NCI-H460 (cell line): Measurements from ENCODE around the gene SHISA9. TPM values are rescaled to one million over a fixed set of nuclear protein-coding genes. Genes with fewer than 3 reads are reported as not detected.

ENCODE experiments used
- DNase-seq: peaks from one replicate; pipeline ENCODE4 v3.0.0-alpha.2; 2016; ENCODE audit warnings: low read depth; ENCODE audit errors: extremely low read depth
- total RNA-seq: library from RNA; depleted of rRNA; stranded (reverse); fragments of >200 nt; shearing (Covaris generic); gene quantifications from 2 replicates; pipeline ENCODE4 v1.2.3, GENCODE V29; 2014; rRNA removed

Gene SHISA9
- total RNA-seq, 1 experiment from 2014 or later = 0.02 TPM

DNA sequence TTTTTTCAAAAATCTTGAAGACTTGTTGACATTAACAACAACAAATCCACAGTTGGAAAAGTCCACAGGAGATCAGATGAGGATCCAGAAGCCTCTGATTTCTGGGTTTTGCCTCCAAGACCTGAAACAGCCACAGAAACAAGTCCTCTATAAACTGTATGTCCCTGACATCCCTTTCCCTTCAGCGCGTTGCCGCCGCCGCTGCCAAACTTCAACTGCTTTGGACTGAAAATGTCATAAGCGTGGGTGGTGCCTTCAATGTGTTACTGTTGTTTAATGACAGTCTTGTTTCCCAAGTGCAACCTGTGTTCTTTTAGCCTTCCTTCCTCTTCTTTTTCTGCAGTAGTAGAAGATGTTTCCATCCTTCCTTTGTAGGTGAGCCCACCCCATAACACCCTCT lies 334.9 kb downstream of the SHISA9 start:
- no peak for DNase-seq

DNA sequence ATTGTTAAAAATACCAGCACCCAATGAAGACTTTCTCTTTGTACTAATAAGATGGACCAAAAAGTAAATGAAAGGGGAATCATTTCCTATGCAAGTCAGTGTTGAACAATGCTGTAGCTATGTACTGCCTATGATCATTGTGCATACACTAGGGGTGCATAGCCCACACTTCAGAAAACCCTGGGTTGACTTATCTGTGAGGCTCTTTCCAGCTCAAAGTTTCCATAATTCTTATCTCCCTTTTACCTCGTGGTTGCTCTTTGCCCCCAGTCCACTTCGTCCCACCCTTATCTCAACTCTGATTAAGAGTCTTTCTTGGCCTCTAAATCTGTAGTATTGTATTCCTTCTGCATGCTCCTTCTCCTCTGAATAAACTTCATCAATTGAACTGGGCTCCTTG lies 336.8 kb downstream of the SHISA9 start:
- DNase-seq = no peak

DNA sequence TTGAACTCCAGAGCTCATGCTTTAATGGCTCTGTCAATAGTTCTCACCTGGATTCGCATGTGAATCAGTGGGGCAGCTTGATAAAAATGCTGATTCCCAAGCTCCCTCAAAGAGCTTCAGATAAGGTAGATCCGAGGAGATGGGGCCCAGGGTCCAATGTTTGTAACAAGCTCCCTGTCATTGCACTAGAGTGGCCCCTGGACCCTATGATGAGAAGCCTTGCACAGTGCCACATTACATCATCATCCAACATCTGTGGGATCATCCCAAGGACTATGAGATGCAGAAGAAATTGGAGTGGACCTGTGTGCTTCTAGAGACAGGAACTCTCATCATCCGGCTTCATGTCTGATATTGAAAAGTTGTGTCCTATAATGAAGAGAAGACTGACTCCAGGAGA lies 340.8 kb downstream of the SHISA9 start:
- no peak for DNase-seq

DNA sequence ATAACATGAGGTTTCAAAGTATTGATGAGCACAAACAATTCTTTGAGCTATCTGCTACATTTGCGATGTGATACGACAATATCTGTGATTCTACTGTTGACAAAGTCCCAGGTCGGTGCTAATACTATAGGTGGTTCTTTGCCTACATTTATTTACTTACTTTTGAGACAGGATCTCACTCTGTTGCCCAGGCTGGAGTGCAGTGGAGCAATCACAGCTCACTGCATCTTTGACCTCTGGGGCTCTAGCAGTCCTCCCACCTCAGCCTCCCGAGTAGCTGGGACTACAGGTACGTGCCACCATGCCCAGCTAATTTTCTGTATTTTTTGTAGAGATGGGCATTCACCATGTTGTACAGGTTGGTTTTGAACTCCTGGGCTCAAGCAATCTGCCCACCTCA lies 343.4 kb downstream of the SHISA9 start:
- no peak for DNase-seq

DNA sequence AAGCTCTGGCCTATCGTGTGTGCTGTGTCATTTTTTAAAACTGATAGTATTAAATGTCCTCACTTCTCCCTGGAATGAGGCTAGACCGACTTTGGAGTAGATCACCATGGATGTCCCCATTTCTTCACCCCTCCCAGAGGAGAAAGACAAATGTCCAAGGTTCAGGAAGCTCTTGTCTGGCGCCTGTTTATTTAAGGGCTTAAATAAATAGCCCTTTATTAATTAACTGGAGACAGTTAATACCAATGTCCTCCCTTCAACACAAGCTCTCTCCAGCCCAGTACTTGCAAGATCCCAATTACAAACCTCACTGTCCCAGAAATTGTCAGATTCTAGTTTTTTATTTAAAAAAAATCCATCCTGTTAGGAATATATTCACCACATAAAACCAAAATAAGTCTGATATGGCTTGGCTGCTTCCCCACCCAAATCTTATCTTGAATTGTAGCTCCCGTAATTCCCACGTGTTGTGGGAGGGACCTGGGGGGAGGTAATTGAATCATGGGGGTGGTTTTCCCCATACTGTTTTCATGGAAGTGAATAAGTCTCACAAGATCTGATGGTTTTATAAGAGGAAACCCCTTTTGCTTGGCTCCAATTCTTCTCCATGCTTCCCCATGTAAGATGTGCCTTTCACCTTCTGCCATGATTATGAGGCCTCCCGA lies 344.4 kb downstream of the SHISA9 start:
- no peak for DNase-seq

DNA sequence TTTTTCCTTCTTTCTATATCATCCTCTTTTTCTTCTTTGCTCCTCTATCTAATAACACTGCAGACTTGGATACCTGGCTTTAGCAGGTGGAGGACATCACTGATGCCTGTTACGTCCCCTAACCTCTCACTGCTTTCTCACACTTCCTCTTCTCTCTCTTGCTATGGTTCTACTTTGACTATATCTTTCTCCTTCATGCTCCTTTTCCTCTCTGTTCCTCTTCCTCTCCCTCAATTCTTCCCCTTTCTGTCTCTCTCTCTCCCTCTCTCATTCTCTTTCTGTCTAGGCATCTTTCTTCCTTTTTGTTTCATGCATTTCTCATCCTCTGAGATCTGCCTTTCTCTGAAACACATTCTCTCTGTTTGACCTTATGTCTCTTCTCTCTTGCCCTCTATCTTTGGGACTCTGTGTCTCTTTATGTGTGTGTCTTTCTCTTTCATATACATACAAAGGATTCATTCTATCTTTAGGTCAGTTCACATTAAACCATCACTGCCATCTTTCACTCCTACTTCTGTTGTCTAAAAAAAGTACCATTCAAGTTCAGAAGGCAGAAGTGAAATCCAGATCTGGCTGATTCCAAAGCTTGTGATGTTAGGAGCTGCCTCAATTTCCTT lies 353.7 kb downstream of the SHISA9 start:
- DNase-seq = no peak

DNA sequence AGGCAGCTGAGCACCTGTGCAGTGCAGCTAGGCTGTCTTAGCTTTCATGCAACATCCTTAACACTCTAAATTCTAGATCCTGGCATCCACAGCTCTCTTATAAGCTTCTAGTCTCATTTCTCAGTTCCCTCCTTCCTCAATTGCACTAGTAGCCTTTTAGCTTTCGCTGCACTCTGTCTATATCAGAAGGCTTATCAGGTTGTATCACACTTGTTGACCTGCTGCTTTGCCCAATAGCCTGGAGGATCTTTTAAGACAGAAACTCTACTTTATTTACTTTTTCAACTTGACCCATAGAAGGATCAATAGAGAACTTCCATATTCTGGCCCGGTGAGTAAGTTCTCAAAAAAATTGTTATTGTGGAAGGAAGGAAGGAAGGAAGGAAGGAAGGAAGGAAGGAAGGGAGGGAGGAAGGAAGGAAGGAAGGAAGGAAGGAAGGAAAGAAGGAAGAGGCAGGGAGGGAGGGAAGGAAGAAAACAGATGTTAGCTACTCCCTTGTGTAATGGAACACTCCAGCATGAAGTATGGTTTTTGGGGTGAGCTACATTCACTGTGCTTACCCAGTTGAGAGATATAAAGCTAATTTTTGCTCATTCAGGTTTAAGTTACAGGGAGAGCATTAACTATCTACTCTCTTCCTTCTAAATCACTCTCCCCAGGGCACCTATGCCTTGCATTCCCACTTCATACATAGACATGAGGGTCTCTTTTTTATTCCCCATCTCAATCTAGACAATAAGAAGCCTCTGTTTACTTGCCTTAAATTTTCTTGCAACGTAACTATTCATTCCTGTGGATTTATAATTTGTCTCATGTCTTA lies 361.1 kb downstream of the SHISA9 start:
- DNase-seq = no peak

DNA sequence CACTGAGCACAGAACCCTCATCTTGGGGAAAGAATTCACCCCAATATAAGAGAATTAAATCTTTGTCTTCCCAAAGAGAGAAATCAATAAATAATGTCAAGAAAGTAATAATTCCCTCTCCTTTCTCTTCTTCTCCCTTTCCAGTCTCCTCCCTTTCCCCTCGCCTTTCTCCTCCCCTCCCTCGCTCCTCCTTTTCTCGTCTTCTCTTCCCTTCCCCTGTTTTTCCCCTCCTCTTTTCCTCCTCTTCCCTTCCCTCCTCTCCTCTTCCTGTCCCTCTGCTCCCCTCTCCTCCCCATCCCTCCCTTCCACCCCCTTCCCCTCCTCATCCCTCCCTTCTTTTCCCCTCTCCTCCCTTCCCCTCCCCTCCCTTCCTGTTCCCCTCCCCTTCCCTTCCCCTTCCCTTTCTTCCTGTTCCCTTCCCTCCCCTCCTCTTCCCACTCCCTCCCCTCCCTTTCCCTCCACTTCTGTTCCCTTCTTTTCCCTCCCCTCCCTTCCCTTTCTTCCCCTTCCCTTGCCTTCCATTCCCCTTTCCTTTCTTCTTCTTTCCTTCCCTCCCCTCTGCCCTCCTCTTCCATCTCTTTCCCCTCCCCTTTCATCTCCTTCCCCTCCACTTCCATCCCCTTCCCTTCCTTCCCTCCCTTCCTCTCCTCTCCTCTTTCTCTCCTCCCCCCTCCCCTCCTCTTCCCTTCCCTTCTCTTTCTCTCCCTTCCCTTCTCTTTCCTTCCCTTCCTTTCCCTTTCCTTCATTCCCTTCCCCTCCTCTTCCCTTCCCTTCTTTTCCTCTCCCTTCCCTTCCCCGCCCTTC lies 363.6 kb downstream of the SHISA9 start:
- no peak for DNase-seq

DNA sequence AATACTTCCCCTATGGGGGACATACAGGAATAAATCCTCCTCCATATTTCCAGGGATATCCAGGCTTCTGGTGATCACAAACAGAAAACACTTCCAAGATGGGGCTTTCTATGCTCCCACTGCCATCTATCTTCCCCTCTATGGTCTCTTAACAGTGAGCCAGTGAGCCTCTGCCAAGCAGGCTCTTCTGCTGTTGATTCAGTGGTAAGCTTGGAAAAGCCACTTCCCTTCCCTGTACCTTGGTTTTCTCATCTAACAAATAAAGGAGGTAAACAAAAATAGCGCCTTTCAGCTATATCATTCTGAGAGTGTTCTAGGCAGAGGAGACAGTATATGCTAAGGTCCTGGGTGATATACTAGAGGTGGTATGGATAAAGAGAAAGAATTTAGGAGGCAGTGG lies 368.0 kb downstream of the SHISA9 start:
- no peak for DNase-seq

DNA sequence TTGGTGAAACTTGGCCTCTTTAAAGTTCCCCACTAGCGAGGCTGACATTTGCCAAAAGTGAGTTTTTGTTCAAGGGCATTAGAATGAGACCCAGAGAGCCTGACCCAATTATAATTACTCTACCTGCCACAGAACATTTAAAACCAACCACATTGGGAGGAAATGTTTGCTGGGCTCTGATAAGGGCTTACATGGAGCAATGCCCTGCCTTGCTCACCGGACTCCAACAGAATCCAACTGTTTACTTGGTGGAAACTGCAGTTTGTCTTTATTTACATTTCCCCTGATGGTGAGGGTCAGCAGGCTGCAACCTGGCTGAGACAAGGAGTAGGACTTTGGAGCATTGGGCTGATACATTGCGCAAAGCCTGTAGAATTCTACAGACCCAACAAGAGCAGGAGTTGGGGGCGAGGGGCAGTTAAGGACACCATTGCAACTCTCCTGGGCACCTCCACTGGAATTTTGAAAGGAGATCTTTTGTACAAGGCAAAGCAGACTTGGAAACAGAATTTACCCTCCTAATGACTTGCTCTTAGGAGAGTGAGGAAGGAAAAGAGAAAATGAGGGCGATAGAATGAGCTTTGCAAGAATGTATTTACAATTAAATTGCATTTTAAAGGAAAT lies 368.6 kb downstream of the SHISA9 start:
- DNase-seq = no peak

DNA sequence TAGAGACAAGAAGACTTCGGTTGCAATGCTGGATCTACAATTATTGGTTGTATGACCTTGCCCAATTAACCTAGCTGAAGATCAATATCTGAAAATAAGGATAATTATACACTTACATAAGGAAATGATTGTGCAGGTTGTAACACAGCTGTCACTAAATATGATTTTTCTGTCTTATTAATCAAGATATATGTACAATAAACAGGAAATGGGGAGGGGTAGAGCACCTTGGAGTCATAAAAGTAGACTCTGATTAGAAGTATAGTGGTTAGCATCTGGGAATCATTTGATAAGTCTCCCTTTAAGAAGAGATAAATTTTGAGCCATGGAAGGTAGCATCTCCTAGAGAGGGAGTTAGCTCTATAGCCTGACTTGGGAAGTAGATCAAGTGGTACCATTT lies 369.2 kb downstream of the SHISA9 start:
- DNase-seq = no peak

DNA sequence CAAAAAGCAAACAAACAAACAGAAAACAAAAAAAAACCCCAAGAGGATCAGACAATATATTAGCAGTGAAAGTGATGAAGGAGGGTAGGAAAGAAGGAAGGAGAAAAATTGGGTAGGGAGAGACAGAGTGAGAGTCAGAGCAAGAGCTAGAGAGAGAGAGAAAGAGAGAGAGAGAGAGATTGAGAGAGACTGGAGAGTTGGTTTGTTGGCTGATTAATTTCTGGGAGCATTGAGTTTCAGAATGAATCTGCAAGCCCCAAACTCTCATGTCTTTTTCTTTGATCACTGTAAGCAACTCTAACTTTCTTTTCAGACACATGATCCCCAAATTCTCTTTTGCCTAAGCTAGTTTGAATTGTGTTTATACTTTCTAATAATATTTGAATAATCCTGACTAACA lies 388.1 kb downstream of the SHISA9 start:
- DNase-seq = no peak

Other genes with a start within 250 kb of the SHISA9 start
- gene CPPED1, start 97.7 kb upstream of the SHISA9 start, total RNA-seq = 7.5 and 9.5 TPM in 2 replicates